NCI-H1694 (cell line): ENCODE measurements around the gene CENPA.
A peak's percentile ranks its signal among the peaks of the same experiment; 100 is the strongest.
"Not testable (repeated sequence)": the region's sequence is repeated elsewhere in the genome, so short reads cannot be mapped to it uniquely, and the experiment has no call there.

Source experiments
- DNase-seq: peaks from one replicate; lab custom pipeline; 2025; lab: John Stamatoyannopoulos, UW

The CENPA gene

GRCh38 chr2:26760991-26761390, 24.9 kb upstream of the CENPA start:
- not testable (repeated sequence) for DNase-seq

GRCh38 chr2:26763019-26763418, 22.8 kb upstream of the CENPA start:
- DNase-seq: no peak

GRCh38 chr2:26764078-26764887, 21.6 kb upstream of the CENPA start, which contains the start of gene SLC35F6:
Gene SLC35F6 (plus strand): TSS chr2:26764284. CDS start chr2:26764350, 66 bp downstream.
- peak; percentile 30 for DNase-seq

GRCh38 chr2:26764906-26765305, 20.9 kb upstream of the CENPA start:
- no peak for DNase-seq

- DNase-seq: no peak
These were observed 20.2 kb upstream of the CENPA start for GRCh38 chr2:26765475-26766200.

GRCh38 chr2:26767129-26767528, 18.7 kb upstream of the CENPA start:
- no peak for DNase-seq

GRCh38 chr2:26767894-26768487, 17.9 kb upstream of the CENPA start:
- DNase-seq: no peak

GRCh38 chr2:26768759-26769088, 17.1 kb upstream of the CENPA start:
- no peak for DNase-seq

- DNase-seq: no peak
These were observed 16.6 kb upstream of the CENPA start for GRCh38 chr2:26769089-26769761.

GRCh38 chr2:26770986-26771586, 14.8 kb upstream of the CENPA start:
- peak; percentile 53 for DNase-seq

- peak; percentile 98 for DNase-seq
These were observed 13.5 kb upstream of the CENPA start for GRCh38 chr2:26772064-26773001.

GRCh38 chr2:26776195-26776800, 9.6 kb upstream of the CENPA start:
- no peak for DNase-seq

GRCh38 chr2:26778098-26778497, 7.8 kb upstream of the CENPA start:
- no peak for DNase-seq

- DNase-seq: no peak
These were observed 7.3 kb upstream of the CENPA start for GRCh38 chr2:26778507-26778906.

GRCh38 chr2:26780203-26780760, 5.6 kb upstream of the CENPA start:
- no peak for DNase-seq

- no peak for DNase-seq
These were observed 2.8 kb upstream of the CENPA start for GRCh38 chr2:26782876-26783704.

- no peak for DNase-seq
These were observed 1.2 kb upstream of the CENPA start for GRCh38 chr2:26784570-26785234.

- no peak for DNase-seq
These were observed 562 bp downstream of the CENPA start for GRCh38 chr2:26786207-26787028.
